ENCODE measurements around the gene CD44.
A peak's percentile ranks its signal among the peaks of the same experiment; 100 is the strongest.

- TF ChIP-seq CTCF (IDR thresholded peaks at IDR 0.05; ENCODE audit: poor library complexity, severe bottlenecking) (no peak), RAD21 (conservative IDR thresholded peaks at IDR 0.05) (peak; percentile 35), POLR2AphosphoS5 (IDR thresholded peaks at IDR 0.05) (peak; percentile 72), EZH2 (IDR thresholded peaks at IDR 0.05; ENCODE audit: borderline replicate concordance, insufficient read depth, low read length, poor library complexity, severe bottlenecking) (no peak), REST (IDR thresholded peaks at IDR 0.05; ENCODE audit: borderline replicate concordance) (peak; percentile 59), SMC3 (conservative IDR thresholded peaks at IDR 0.05; ENCODE audit: poor library complexity) (no peak), EP300 (conservative IDR thresholded peaks at IDR 0.05; ENCODE audit: poor library complexity, severe bottlenecking) (peak; percentile 80)
Measured at GRCh38 chr11:35223371-35223796, 84.4 kb downstream of the CD44 start.
